GM21526 (cell line): Measurements from ENCODE around the gene UNC119.
A peak's percentile ranks its signal among the peaks of the same experiment; 100 is the strongest.

Experiments
- ATAC-seq: cut with Tn5 transposase; IDR thresholded peaks from one replicate; pipeline ENCODE4 v1.9.1; 2021; ENCODE audit warnings: moderate library complexity; ENCODE audit not compliant: unreplicated experiment, low FRiP score

Gene UNC119

DNA sequence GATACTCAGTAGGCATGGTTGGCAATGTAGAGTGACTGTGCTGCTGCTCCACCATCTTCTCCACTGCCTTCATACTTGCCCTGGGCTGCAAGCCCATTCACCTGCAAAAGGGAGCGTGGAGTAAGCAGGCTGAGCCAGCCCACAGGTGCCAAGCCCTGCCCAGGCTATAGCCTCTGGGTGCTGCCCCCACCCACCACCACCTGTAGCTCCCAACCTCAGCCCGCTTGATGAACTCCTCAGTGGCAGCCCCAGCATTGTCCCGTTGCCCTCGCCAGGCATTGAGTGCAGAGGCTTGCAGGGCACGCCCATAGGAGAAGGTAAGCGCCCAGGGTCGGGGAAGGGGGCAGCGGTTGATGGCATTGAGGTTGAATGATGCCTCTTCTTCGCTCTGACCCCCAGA is 21.1 kb upstream of the UNC119 start:
- ATAC-seq, result no peak

- no peak for ATAC-seq
These were observed 20.6 kb upstream of the UNC119 start for GRCh38 chr17:28573040-28573380.

DNA sequence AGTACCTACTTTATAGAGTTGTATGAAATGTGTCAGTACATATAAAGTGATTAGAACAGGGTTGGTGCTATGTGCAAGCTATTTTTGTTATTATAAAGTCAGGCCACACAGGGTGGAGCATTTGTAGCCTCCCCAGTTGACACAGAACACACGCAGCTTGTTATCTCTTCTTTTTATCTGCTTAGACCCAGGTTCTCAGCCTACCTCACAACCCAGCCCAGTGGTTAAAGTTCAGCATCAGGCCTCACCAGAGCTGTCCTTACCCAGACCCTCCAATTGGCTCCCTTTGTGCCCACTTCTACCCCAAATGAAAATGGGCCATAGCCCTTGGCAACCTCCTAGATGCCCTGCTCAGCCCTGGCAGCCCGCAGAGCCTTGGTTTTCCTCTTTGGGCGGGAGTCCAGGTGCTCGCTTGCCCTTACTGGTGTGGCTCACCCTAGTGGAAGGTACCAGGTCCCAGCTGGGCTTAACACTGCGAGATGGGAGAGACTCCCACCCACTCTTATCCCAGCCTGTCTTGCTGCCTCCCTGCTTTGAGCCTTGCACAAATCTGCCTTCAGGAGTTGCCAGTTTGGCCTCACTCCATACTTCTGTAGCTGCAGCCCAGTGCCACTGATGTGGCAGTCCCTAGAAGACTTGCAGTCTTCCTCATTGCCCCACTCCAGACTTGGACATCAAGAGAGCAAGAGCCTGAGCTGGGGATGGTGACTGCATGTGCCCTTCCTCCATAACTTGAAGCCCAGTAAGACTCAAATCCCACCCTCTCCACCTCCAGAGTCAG is 20.0 kb upstream of the UNC119 start:
- ATAC-seq, result no peak

- ATAC-seq, result peak; percentile 72
These were observed 19.1 kb upstream of the UNC119 start, which contains the start of gene PIGS for GRCh38 chr17:28571361-28572122. PIGS (minus strand) TSS chr17:28571524; CDS start chr17:28571496, 28 bp downstream.

- ATAC-seq, result peak; percentile 23
These were observed 18.4 kb upstream of the UNC119 start for GRCh38 chr17:28570716-28571360.

- ATAC-seq, result no peak
These were observed 17.0 kb upstream of the UNC119 start for GRCh38 chr17:28569446-28569845.

DNA sequence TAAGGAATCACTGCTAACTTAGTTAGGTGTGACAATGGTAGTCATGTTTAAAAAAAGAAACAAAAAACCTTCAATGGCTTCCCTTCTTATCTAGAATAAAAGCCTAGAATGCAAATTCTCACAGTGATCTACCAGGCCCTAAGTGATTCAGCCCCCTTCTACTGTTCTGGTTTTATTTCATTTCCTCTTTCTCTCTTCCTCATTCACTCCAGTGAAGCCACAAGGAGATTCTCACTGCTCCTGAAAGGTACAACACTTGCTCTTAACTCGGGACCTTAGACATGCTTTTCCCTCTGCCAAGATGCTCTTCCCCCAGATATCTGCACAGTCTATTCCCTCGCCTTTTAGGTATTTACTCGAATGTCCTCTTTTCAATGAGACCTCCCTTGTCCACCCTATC is 15.2 kb upstream of the UNC119 start:
- ATAC-seq, result no peak

GRCh38 chr17:28563475-28563874 is 11.1 kb upstream of the UNC119 start:
- ATAC-seq, result no peak

- no peak for ATAC-seq
These were observed 2.6 kb upstream of the UNC119 start for GRCh38 chr17:28555022-28555421.

DNA sequence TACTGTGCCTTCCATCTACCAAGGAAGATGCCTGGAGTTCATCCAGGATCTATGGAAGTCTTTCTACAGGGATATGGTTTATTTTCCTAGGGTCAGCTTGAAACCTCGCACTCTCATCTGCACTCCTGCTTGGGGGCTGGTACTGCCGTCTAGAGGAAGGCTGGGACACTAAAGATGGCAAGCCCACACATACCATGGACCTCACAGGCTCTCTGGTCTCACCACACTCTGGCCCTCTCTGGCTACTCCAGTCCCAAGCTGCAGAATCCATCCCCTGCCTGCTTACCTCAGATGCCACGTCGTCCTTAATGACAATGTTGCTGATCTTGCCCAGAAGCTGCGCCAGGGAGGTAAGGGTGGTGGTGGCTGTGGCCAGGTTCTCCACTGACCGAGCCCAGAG is 2.1 kb upstream of the UNC119 start:
- no peak for ATAC-seq

DNA sequence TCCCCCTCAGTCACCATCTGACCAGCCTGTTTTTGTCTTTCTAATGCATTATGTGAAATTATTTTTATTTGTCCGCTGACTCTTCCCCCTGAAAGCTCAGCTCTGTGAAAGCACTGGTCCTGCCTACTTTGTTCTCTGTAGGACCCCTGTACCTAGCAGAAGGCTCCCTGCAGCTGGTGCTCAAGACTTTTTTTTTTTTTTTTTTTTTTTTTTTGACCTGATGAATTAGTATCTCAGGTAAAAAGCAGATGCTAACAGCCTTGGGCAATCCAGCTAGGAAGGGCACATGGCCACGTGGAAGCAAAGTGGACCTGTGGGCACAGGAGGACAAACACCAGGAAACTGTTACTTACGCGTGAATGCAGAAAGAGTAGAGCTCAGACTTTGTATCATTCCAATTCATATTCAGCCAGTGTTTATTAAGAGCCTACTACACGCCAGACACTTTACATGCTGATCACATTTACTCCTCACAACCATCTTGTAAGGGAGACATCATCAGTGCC is 629 bp upstream of the UNC119 start:
- ATAC-seq, result no peak

- ATAC-seq, result no peak
These were observed 826 bp downstream of the UNC119 start for GRCh38 chr17:28551421-28552175.

DNA sequence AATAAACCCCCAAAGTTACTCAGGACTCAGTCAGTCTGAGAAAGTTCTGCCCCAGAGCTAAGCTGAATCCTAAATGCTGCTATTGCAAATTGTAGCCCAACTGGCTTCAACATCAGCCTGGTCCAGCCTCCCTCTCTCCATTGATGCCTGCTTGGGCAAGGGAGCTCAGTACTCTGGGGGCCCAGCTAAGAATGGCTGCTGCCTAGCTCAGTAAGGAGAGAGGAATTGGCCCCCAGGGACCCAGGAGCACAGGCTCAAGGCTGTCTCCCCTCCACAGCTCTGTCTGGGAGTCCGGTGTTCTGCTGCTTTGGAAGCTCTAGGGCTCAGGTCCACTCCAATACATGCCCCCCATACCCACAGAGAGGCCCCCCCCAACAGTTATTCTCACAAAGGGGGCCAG is 1.6 kb downstream of the UNC119 start:
- ATAC-seq, result no peak

DNA sequence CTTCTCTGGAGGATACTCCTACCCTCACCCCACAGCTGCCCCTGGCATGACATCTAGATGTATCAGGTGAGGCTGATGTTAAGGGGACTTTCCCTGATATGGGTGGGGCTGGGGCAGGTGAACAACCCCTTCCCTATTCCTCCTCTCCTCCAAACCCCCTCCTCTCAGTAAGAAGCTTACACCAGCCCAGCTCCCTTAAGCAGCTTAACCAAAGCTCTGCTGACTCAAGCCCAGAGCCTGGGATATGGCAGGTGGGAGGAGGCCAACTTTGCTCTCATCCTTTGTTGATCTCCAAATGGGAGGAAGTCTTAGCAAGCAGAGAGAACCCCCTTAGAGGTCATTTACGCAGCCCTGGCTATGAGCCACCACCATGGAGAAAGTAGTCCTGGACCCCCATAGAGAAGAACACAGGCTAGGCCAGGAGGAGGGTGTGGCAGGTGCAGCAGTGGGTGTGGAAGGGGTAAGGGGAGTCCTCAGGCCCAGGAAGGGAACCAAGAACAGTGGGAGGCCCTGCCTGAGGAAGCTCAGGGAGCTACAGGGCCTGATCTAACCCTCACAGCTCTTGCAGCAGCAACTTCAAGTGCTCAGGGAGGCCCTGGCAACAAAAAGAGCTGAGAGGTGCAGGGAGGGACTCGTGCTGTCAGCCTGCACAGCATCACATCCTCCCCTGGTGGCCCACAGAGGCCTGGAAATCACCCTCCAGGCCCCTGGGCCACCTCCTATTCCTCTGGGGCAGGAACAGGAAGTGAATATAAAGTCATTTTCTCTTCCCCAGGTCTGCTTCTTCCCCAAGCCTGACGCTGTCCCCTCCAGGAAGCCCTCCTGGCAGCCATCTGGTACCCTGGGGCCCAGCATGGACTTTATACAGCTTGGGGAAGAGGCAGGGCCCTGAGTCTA is 2.9 kb downstream of the UNC119 start:
- ATAC-seq, result no peak

DNA sequence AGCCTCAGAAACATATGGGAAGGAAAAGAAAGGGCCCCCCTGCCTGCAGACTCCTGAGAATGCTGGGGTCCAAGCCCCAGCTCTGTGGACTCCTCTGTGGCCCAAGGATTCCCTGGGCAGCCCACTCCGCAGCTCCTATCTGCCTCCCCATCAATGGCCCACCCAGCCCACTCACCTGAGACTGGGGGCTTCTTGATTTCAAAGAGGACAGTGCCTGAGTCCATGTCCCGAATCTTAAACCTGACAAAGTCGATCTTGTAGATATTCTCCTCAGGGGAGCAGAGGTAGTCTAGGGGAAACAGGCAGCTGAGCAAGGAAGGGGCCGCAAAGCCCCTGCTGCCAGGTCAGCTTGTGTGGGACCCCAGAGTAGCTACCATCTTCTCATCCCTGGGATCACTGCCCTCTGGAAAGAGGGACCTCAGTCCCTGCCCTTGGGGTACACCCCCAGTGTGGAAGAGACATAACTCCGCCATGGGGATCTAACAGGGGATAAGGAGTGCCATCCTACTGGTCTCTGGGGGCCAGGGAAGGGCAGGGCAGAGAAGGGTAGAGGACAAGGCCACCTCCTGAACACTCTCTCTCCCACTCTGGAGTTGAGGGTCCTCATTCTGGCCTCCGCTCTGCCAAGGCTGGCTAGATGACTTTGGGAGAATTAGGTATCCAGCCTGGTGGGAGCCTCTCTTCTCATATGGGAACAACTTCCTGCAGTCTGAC is 3.9 kb downstream of the UNC119 start:
- no peak for ATAC-seq

DNA sequence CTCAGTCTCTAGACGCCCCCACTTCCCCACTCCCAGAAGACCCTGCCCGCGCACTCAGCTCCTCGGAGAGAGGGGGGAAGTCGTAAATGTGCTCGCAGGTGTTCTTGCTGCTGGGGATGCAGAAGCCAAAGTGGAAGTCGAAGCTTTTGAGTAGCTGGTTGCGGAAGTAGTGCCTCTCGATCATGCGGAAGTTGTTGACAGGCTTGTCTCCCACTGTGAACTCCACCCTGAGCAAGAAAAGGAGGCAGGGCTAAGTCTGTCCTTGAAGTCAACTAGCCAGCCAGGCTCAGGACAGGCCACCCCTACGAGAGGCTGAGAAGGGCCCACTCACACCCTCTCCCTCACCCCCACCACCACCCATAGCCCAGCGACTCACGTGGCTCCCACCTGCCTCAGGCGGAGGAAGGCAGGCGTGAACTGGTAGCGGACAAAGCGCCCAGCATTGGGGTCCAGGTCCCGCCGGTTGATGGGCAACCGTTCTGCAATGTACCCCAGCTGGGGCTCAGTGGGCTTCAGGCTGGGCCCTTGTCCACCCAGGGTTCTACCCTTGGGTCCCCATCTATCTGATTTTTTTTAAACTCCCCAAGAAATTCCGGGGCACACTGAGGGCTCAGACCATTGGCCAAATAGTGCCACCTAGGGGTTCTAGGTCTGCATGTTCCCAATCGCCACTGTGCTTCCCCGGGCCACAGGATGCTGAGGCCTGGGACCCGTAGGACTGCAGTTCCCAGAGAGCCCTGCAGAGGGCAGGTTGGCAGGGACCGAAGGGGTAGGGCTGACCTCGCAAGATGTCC is 4.6 kb downstream of the UNC119 start:
- no peak for ATAC-seq

- no peak for ATAC-seq
These were observed 5.3 kb downstream of the UNC119 start for GRCh38 chr17:28547096-28547622.
